KOPT-K1 (cell line): ENCODE data around the gene RNASE13.

Source experiments
- H3K27ac ChIP-seq: fragments of 200-600 bp; sonication (generic); 2 replicates; pipeline ENCODE4 v1.5.1; 2016; ENCODE audit warnings: antibody characterized with exemption, mild to moderate bottlenecking, low read depth, low read length; ENCODE audit not compliant: poor library complexity, severe bottlenecking
- H3K36me3 ChIP-seq: fragments of 200-600 bp; sonication (generic); 2 replicates; pipeline ENCODE4 v1.5.1; 2017; ENCODE audit warnings: antibody characterized with exemption, mild to moderate bottlenecking, low read length, moderate library complexity; ENCODE audit not compliant: insufficient read depth
- H3K9me3 ChIP-seq: fragments of 200-600 bp; sonication (generic); 2 replicates; pipeline ENCODE4 v1.5.1; 2017; ENCODE audit warnings: antibody characterized with exemption, low read length, mild to moderate bottlenecking; ENCODE audit not compliant: insufficient read depth, poor library complexity, severe bottlenecking

Gene RNASE13

DNA sequence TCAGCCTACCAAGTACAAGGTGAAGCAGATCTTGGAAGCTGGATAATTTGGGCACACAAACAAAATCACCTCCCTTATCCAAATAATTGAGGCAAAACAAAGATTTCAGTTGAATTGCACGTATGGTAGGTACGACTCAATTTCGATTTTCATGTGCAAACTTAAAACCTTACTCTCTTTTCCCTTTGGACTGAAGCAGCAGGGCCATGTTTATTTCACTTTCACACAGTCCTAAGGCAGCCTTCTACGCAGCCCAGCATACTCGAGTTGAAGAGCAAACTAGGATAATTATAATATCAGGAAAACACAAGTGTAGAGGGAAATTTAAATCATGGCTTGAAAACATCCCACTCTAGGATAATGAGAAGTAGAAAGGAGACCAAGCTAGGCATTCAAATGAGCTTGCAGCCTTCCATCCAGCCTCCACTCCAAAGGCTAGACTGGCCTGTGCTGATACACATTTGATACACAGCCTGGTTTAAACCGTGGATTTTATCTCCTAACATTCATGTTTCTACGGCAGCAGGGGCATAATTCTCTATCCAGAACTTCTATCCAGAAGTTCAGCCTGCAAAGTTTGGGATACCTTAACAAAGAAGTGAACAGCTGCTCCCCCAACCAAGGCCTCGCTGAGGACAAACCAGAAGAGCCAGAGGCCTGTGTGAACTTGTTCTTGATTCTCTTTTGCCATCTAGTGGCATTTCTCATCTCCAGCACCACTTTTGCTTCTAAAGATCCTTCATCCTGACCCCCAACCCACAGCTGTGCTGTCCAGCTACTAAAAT lies 5.2 kb upstream of the RNASE13 start:
- Histone ChIP-seq H3K27ac (no peak overlapping the region), H3K9me3 (no peaks in the 10 kb centered on the region), H3K36me3 (no peaks in the 10 kb centered on the region)

DNA sequence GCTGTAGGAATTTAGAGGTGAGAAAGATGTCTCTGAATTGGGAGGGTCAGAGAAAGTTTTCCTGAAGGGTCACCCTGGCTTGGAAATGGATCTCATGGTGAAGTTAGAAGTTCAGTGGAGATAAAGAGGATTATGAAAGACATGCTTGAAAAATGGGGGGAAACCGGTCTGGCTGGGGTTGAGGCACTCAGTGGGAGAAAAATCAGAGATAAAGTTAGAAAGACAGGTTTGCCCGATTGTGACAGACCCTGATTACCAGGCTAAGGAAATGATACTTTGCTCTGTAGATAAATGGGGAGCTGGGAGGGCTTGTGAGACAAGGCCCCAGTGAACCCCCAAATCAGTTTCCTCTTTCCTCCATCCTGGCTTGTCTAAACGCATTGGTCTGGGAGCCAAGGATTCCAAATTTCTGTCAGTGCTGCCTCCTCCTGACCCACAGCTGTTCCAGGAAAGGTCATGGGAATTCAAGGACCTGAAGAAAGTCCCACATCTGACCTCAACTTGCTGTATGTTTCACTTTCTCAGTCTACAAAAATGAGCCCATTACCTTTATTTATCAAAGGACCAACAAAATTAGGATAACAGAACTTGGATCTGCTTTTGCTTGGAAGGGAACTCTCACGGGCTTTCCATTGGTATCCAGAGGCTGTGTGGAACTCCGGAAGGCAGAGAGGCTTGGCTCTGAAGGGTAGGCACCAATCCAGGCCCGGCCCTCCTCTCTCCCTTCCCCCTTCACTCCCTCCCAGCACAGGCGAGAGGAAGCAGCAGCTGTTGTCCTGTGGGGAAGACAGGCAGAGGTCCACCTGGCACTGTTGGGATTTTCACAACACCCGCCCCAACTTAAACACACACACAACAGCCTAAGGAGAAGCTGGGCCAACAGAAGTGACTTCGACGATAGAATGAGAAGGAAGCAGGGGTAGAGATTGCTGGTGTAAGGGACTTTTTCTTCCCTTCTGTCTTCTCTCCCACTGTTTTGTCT lies 4.1 kb upstream of the RNASE13 start:
- Histone ChIP-seq H3K27ac (no peak overlapping the region), H3K36me3 (no peaks in the 10 kb centered on the region), H3K9me3 (no peaks in the 10 kb centered on the region)

DNA sequence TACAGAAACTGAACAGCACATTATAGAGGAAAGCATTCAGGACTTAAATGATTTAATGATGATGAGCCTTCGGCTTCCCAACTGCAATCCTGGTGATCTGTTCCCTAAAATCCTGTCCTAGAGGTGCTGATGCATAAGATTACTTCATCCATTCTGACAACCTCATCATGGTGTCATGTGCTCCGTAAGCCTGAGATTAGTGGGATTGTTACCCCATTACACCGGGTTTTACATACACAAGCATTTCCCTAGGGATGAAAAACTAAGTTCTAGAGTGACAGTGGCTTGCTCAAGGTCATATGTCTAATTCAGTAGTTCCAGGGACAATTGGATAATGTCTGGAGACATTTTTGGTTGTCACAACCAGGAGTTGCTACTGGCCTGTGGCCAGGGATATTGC lies 2.5 kb upstream of the RNASE13 start:
- Histone ChIP-seq H3K9me3 (no peaks in the 10 kb centered on the region), H3K36me3 (no peaks in the 10 kb centered on the region), H3K27ac (no peak overlapping the region)

DNA sequence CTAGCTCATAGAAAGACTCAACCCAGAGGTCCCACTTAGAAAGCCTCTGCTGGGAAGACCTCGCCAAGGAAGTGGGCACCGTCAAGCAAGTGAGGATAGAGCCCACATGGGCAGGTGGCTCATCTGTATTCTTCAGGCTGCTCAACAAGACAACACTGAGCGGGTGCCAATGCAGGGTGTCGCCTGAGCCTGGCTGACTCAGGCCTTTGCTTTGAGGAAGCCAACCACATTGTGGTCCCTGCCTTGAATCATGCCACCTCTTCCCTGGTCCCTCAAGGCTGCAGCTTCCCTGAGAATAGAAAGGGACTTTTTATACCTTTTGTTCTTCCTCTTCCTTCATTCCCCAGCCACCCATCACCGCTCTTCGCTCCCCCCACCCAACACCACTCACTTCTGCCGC lies 2.1 kb upstream of the RNASE13 start:
- no peaks in the 10 kb centered on the region for H3K36me3 ChIP-seq
- no peaks in the 10 kb centered on the region for H3K9me3 ChIP-seq
- H3K27ac ChIP-seq: no peak overlapping the region

DNA sequence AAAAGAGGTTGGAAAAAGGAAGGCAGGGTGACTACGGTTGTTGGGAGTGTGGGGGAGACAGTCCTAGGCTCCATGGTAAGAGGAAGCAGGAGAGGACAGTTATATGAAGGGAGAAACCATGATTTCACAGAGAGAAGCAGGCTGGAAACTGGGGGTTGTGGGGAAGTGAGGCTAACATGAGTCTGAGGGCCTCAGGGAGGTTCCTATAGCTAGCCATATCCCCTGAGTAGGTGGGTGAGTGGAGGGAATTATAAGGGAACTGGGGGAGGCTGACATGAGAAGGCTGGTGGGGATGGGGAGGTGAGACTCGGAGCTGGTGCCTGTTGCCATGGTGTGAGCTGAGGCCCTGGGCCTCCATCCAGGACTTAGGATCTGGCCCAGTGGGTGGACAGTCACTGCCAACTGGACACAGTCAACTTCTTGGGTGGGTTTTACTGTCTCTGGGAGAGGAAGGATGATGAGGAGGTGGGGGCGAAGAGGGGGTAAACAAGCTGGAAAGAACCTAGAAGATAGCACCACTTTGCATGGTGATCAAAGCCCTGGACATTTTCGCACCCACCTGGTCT lies 1.4 kb downstream of the RNASE13 start:
- no peak overlapping the region for H3K27ac ChIP-seq
- no peaks in the 10 kb centered on the region for H3K9me3 ChIP-seq
- no peaks in the 10 kb centered on the region for H3K36me3 ChIP-seq

DNA sequence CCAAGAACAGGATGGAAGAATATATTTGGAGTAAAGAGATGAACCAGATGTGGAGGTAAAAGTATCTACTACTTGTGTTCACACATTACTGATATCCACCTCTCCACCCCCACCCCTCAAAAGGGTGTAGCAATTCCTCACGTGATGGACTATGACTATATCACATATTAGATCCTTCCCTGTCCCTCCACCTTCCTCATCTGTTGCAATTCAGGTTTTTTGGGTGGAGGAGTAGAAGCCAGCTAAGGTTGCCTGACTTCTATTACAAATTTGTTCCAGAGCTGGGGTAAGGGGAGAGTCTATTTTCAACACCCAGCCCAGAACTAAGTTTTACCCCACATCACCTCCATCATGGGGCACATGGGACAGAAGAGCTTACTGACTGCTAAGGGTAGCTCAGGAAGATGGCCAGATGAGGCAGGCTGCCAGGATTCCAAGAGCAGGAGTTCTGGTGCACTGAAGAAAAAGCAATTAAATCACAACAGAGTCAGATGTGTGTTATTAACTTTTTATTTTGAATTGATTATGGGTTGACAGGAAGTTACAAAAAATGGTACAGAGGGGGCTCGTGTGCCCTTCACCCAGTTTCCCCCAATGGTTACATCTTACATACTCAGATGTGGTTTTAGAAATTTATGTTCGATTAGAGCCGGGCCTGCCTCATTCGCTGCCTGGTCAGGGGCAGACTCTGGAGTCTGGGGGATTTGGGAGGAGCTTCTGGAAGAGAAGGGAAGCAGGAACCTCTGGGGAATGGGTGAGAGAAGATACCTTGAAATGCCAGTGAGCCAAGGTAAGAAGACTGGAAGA lies 2.1 kb downstream of the RNASE13 start:
- Histone ChIP-seq H3K36me3 (no peaks in the 10 kb centered on the region), H3K9me3 (no peaks in the 10 kb centered on the region), H3K27ac (no peak overlapping the region)

DNA sequence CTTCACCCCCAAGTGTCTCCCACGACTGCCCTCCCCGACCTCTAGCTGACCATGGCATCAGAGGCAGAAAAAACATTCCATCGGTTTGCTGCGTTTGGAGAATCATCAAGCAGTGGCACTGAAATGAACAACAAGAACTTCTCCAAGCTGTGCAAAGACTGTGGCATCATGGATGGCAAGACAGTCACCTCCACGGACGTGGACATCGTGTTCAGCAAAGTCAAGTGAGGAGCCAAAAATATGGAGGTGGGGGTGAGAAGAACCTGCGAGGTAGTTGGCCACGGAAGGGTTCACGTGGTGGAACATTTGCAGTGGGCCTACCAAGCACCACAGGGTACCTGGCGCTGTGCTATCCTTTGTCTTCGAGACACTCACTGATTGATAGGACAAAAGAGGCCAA lies 4.1 kb downstream of the RNASE13 start:
- H3K36me3 ChIP-seq: no peaks in the 10 kb centered on the region
- no peak overlapping the region for H3K27ac ChIP-seq
- H3K9me3 ChIP-seq: no peaks in the 10 kb centered on the region

DNA sequence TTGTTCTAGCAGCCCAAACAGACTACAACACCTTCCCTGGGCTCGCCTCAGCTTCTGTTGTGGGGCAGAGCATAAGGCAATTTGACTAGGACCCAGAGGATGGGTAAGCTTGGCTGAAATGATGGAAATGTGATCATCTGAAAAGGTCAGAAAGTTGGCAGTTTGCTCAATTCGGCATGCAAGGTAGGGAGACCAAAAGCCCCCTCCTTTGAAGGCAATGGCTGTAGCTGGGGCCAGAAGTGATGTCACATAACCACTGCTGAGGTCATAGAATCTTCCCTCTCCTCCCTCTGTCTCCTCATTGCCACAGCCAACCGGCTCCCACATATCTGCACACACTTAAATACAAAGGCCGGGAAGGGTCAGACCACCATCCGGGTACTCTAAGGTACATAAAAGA lies 4.7 kb downstream of the RNASE13 start, which contains the start of gene TPPP2:
Gene TPPP2, plus strand, starts transcription at position 301 of the 400 bp plus-strand sequence. CDS start 365 bp downstream, outside the sequence.
- H3K27ac ChIP-seq: no peak within 1 kb of the TSS
- H3K36me3 ChIP-seq: no peaks in the 10 kb centered on the region

DNA sequence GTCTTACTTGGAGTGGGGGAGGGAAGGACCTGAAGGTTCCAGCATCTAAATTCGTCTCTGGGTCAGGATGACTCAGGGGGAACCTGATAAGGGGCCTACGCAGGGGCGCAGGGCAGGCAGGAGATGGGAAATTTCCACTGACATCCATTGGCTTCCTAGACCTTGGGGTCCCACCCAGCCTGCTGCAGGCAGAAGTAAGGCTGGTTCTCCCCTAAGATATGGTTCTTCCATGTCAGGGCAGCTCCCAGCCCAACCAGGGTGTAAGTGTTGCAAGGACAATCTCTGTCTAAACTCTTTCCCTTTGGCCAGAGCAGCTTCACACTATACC lies 7.7 kb downstream of the RNASE13 start:
- Histone ChIP-seq H3K27ac (no peak overlapping the region), H3K36me3 (no peaks in the 10 kb centered on the region), H3K9me3 (no peaks in the 10 kb centered on the region)

More for the DNA sequence above, 4.7 kb downstream of the RNASE13 start, which contains the start of gene TPPP2:
- H3K9me3 ChIP-seq: no peaks in the 10 kb centered on the region

DNA sequence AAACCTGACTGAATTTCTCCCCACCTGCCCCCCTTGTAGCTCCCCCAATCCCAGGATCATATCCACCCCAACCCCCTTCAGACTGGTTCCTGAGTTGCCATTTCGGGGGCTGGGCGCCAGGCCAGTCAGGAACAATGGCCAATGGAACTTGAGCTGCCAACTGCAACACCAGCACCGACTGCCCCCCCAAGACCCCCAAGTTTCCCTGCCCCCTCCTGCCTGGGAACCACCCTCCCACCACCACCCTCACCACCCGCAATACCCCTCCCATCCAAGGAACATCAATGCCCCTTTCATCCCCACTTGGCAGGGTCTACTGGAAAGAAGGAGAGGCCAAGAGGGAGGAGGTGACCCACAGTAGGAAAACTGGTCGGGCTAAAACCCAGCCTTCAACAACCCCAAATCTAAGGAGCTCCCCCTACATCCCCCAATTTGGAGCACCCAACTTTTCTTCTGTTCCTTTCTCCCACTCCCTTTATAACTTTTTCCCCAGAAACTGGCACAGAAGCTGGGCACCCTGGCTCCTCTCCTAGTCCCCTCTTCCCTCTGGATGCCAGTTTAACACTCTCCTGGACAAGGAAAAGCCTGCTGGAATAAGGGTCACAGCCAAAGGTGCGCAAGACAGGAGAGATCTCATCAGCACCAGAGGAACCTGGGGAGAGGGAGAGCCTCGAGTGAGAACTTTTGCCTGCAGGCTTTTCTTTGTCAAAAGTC lies 8.2 kb downstream of the RNASE13 start:
- Histone ChIP-seq H3K27ac (no peak overlapping the region), H3K36me3 (no peaks in the 10 kb centered on the region), H3K9me3 (no peaks in the 10 kb centered on the region)

DNA sequence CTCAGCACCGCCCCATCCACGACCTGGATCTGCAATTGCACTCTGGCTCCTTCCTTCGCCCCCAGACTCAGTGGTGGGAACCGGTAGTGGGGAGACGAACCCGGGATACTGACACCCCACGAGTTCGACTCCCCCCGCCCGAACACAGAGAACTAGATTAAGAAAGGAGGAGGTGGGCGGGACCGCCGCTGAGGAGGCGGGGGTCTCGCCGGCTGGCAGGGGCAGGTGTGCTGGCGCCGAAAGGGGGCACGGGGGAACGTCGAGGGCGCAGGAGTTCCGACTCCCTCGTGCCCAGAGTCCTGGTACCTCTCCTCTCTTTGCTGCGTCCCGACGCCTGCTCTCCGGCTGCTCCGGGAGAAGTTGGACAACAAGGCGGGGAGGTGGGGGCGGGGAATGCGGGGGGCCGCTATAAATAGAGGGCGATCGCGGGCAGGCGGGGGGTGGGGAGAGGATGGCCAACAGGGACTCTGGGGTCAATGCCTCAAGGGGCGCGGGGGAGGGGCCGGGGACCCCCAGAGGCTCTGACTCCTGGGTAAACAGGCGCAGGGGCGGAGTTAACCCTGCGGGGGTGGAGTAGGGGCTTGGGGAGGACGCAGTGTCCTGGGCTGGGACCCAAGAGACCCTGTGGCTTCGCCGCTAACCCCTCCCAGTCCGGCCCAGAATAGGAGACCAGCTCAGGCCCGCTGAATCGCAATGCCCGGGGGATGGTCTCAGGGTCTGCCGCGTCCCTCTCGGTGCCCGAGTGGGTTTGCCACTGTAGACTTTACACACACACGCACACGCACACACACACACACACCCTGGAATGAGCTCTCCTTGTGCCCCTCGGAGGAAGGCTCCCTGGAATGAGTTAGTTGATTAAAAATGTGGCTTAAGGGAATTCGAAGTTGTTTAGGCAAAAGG lies 9.0 kb downstream of the RNASE13 start:
- H3K27ac ChIP-seq: no peak overlapping the region
- no peaks in the 10 kb centered on the region for H3K36me3 ChIP-seq
- no peaks in the 10 kb centered on the region for H3K9me3 ChIP-seq

DNA sequence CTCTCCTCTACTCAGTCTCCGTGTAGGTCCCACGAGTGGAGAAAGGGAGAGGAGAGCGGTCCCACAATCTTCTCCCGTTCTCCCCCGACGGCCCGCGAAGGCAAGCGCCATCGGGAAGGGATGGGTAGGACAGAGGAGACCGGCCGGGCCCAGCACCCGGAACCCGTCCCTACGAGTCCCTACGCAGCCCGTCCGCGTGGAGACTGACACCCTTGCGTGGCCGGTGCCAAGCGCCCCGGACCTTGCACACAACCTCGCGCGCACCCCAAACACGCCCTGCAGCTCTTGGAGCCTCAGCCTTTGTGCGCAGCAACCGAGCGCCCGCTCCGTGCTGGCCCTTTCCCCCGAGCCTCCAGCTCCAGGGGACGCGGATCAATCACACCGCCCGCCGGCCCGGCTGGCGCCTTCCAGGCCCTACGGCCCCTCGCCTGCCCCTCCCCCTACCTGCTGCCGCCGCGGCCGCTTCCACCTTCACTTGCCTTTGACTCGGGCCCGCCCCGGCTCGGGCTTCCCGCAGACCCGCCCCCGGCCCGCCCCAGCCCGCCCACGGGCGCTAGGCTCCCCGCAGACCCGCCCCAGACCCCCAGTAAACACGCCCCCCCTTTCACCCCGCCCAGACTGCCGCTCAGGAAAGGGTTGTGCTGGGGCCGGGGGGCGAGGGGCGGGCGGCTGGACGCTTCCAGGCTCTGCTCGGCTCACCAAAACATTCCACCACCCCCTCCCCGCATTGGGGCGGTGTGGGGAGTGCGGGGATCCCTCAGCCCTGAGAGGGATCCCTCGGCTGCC lies 9.8 kb downstream of the RNASE13 start, which contains the start of gene NDRG2:
Gene NDRG2, minus strand, starts transcription at position 477 of the 786 bp plus-strand sequence. CDS start 1,746 bp downstream, outside the sequence.
- Histone ChIP-seq H3K27ac (no peak within 1 kb of the TSS), H3K36me3 (no peaks in the 10 kb centered on the region), H3K9me3 (no peaks in the 10 kb centered on the region)
